HG03039 (cell line): Measurements from ENCODE around the gene GID4.

Experiments used
- ATAC-seq: cut with Tn5 transposase; IDR thresholded peaks from one replicate; pipeline ENCODE4 v1.9.1; 2021; ENCODE audit warnings: mild to moderate bottlenecking, moderate library complexity; ENCODE audit not compliant: unreplicated experiment

Gene GID4

DNA sequence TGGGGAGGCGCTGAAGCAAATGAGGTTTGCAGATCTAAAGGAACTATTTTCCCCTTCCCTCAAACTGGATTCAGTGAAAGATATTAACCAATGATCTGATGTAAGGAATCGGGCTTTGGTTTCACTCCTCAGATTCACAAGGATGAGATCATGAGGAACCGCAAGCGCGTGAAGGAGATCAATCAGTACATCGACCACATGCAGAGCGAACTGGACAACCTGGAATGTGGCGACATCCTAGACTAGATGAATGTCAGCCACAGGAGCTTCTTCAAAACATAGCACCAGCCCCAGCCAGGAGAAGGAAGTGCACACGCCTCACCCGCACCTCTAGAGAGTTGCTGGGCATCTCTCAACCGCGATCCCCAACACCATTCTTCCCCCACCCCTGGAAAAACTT is 22.8 kb upstream of the GID4 start:
- ATAC-seq = no peak

DNA sequence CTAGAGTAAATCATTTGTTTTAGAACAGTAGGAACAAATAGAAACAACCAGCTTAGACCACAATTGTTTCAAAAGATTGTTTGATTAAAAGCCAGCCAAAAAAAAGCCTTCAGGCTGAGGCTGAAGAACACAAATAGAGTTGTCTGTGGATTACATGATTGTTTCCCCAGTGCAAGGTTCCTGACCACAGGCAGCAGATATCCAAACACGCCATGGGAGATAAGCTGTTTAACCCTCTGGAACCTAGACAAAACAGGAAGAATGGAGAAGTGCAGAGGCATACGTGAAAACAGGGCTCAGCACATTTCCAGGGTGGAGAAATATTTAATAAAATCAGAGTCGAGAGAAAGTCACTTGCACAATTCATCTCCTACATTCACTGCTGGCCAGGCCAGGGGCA is 21.2 kb upstream of the GID4 start:
- ATAC-seq = no peak

DNA sequence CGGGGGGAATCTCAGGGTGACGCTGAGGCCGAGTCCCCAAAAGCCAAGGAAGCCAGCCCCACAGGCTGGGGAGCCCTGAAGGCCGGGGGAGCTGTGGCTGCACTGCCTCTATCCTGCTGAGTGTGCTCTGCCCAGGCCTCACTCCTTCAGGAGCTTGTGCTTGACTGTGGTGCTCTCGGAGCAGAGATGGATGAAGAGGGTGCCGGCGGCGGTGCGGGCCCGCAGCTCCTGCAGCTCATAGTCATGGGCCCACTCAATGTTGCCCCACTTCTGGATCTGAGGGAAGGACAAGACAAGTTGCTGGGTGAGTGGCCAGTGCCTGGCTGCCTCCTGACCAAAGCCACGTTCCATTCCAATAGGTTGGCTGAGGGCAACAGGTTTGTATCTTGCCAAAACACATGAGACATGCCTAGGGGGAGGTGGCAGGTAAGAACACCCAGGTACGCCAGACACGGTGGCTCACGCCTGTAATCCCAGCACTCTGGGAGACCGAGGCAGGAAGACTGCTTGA is 20.7 kb upstream of the GID4 start:
- no peak for ATAC-seq

DNA sequence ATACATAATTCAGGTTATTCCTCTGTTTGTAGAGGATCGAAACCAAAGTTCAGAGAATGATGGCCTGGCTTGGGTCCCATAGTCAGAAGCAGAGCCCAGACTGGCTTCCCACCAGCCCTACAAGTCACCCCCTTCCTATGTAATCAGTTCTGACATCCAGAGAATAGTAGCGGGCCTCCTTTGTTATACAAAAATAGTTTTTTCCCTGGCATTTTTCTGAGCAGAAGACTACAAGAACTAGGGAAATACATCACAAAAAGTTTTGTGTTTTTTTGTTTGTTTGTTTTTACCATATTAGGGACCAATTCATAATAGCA is 19.4 kb upstream of the GID4 start:
- ATAC-seq = no peak

DNA sequence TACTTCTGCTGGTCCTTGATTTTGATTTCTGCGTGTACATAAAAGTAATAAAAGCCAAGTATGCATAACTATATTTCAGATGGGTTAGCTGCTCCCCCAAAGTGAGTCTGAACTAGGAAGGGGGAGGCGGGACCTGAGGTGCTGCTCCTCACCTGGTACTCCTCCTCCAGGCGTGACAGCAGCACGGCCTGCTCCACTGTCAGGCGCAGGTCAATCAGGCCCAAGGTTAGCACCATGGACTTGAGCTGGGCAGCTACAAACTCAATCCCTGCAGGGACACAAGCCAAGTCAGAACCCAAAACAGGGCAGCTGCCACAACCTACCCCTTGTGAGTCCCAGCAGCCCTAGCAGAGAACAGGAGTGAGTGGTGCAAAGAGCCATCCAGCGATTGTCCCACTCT is 18.2 kb upstream of the GID4 start:
- ATAC-seq = no peak

DNA sequence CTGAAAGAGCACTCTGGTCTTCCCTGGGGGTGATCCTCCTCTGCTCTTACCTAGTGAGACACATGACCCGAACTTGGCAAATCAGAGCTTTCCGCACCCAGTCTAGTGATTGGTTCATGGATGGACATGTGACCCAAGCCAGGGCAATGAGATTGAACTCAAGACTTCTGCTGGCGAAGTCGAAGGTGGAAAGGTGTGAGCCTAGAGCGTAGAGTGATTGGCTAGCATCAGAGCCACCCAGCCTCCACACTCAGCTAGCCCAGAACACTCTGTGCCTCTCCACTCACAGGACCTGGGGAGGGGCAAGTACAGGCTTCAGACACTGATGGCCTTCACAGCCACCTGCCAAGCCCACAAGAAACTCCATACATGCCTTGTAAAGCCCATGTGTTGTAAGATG is 17.8 kb upstream of the GID4 start:
- ATAC-seq = no peak

DNA sequence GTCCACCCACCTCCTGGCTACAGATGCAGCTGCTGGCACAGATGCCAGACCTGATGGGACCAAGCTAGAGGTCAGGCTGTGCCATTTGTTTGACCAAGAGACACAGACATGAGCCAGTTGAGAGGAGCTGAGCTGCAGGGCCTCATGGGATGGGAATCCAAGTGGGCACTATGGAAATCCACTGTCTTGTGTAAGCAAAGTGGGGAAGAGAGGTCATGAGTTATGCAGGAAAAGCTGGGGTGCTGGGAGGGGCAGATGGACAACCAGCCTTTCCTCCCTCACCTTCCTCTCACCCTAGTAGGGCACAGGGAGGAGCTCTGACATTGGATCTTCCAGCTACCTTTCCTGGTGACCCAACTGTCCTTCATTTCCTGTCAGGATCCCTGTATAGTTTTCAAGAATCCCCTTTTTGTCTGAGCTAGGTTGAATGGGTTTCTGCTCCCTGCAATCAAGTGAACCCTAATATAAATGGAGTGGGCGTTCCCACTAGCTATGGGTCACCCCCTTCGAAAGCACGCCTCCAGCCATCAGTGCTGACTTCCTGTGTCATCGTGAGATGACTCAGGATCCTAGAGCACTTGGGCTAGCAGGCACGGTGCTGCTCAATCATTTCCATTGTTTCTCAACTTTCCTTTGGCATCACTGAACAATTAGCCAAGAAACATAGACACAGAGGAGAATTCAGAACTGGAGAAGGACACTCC is 13.8 kb upstream of the GID4 start:
- no peak for ATAC-seq

DNA sequence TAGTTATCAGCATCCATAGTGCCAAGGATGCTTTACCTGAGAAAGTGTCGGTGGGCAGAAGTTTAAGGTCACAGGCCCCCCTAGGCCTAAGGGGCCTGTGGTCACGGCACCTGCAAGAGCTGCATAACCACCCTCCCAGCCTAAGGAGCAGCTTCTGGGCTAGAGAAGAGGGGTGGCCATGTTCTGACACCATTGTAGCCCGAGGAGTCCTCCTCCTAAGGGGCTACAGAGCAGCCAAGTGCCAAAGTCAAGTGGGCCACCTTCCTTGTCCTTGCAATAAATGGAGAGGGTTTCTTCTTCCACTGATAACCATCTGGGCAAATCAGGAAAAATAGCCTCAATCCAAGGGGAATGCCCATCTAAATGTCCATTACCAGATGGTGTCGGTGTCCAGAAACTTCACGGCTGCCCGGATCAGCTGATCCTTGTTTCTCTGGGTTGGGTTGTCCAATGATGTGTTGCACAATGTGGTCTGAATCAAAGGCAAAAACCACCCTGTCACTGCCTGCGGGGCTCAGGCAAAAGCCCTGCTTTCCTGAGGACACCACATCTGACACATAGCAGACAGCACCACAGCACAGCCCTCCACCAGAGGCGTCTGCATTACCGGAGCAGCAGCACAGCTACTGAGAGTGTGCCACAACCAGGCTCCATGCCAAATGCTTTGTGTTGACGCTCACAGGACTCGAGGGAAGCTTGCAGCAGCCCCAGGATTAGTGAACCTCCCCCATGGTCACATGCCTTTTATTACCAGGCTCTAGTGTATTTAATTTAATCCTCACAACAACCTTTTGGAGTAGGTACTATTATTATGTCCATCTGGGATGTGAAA is 13.0 kb upstream of the GID4 start:
- no peak for ATAC-seq

DNA sequence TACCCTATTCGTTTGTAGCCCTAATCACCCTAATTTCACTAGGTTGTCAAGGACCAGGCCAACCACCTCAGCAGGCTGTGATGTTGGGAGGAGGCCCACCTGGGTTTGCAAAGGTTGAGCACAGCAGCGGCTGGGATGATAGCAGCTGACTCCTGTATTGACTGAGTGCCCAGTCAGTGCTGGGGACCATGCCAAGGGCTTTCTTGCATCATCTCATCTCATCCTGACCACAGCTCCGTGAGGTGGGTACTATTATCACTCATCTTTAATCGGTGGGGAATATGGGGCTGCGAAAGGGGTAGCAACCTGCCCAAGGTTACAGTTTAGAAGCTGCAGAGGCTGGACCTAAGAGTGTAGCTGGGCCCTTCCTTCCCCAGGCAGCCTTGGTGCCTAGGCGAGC is 11.9 kb upstream of the GID4 start:
- no peak for ATAC-seq

DNA sequence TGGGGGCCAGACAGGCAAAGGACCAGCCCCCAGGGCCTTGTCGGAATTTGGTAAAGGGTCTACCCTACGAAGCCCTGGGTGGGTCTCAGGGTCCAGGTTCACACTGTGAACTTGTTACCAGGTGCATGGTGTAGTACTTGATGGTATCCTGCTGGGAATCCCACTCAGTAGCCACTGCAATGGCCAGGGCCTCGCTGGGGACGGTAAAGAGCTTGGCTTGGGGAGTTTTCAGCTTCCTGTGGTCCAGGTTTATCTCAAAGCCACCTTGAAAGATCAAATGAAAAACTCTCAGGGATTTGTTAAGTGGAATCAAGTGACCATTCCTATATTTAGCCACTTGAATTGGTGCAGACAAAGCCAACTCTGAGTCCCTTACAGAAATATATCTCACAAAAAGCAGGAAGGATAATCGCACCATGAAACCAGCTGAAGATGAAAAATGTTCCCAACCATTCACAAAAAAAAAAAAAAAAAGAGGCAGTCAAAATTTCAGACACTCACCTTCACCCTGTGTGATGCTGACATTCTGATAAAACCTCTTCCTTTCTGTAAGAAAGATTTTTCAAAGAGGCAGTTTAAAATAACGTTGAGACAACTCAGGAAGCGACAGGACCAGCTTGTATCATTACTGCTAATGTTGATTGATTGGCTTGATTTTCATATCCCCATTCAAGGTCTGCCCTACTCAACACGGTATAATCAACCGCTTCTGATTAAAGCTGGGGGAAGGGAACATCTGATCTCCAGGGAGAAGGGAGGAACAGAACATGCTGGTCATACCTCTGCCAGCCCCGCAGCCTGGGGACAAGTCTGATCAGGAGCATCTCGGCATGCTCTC is 10.9 kb upstream of the GID4 start:
- no peak for ATAC-seq

DNA sequence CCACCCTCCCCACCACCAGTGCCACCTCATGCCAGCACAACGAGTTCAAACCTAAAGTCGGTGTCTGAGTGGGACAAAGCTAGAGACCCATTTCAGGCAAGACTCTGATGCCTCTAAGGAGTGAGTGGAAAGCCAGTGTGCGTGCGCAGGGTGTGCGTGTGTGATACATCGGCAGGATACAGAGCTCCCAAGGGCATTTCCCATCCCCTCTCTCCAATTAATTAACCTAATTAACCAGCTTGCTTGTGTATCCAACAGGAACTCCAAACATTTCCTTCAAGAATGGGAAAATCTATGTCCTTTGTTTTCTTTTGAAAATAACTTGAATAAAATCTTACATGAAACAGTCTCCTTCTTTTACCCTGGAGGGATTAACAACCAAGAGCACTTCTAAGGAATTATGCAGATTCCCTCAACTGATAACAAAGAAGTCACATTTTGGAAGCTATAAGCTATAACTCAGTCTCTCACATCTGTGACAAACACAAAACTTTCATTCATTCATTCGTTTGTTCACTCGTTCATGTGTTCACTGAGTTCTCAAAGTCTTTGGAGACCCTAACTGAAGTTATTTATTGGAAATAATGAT is 10.2 kb upstream of the GID4 start:
- ATAC-seq = no peak

DNA sequence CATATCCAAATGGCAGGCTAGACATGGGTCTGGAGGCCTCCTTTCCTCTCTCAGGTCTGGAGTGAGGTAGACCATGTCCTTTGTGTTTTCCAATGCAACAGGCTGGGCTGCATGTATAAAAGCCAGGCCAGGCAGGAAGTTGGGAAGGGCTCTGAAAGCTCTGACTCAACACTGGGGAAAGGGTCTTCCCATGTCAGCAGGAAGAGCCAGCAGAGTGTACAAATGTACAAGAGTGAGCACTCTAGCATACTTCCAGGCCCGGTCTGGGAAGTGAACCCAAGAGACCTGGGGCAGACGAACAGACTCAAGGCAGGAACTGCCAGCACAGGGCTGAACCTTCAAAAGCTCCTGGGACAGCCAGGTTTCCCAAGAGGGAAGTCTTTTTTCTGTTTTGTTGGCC is 7.3 kb upstream of the GID4 start:
- ATAC-seq = no peak

DNA sequence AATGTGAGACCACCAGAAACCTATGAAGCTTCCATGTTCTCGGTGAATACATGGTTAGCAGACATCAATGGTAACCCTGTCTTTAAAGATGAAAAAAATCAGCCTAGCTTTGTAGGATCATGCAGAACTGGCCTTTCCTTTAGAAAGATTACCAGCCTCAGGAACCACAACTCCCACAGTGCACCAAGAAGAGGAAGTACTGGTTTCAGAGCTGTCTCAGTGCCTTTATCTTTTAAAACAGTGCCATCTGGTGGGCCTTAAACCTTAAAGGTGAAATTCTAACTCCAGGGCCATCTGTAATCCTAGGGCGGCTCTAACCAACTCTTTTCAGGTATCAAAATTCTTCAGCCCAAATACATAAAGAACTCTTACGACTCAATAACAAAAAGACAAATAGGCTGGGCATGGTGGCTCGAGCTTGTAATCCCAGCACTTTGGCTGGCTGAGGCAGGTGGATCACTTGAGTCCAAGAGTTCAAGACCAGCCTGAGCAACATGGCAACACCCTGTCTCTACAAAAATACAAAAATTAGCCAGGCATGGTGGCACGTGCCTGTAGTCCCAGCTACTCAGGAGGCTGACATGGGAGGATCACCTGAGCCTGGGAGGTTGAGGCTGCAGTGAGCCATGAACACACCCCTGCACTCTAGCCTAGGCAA is 5.6 kb upstream of the GID4 start:
- peak; percentile 61 for ATAC-seq

DNA sequence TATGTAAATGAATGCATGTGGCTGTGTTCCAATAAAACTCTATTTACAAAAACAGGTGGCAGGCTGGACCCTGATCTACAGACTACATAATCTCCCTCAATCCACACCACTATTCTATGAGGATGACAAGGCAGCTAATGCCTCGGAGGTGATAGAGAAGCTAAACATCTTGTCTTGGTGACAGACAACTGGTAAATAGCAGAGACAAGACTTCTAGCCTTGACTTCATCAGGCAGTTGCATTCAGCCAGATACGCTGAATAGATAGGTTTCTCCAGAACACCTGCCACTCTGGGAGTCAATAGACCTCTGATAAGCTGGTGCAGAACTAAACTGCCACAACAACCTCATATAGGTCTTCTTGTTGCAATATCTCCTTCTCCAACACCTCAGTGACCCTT is 3.5 kb upstream of the GID4 start:
- ATAC-seq = no peak

DNA sequence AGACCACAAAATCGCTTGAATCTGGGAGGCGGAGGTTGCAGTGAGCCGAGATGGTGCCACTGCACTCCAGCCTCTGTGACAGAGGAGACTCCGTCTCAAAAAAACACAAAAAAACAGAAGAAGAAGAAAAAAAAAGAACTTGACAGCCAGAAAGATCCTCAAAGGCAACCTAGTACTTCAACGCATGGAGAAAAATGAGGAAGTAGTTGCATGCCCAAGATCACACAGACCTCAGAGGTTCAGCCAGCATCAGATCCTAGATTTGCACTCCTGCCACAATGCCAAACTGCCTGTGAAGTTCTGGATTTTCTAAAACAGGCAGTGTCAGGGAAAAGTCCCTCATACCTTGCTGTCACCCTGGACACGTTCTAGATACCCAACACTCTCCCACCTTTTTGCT is 1.7 kb upstream of the GID4 start:
- ATAC-seq = no peak

DNA sequence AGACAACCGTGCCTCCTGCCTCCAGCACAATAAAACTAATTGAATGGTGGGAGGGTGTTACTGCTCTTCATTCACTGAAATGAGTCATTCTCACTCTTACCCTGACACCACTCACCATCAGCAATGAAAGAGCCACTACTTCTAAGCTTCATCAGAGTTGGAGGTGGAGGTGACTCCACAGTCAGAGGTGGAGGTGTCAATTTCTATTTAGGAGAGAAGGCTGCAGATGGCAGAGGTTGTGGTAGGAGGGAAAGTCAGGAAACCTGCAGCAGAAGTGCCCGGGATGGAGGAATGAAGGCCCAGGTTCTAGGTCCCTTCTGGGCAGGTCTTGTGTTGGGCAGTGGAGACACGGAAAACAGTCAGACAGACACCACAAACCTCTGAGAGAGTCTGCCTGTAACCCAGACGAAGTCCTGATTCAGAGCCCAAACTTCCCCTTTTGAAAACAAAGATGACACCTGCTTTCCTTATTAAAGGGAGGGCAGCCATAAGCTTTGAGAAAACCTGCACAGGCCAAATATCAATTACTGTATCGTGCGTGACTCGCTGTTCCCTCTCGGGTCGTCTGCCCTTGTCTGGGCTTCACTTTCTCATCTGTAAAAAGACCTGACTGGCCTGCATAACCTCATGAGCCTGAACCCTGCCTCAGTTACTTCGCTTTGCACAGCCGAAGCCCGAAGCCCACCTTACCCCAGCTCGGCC is 908 bp upstream of the GID4 start:
- no peak for ATAC-seq

DNA sequence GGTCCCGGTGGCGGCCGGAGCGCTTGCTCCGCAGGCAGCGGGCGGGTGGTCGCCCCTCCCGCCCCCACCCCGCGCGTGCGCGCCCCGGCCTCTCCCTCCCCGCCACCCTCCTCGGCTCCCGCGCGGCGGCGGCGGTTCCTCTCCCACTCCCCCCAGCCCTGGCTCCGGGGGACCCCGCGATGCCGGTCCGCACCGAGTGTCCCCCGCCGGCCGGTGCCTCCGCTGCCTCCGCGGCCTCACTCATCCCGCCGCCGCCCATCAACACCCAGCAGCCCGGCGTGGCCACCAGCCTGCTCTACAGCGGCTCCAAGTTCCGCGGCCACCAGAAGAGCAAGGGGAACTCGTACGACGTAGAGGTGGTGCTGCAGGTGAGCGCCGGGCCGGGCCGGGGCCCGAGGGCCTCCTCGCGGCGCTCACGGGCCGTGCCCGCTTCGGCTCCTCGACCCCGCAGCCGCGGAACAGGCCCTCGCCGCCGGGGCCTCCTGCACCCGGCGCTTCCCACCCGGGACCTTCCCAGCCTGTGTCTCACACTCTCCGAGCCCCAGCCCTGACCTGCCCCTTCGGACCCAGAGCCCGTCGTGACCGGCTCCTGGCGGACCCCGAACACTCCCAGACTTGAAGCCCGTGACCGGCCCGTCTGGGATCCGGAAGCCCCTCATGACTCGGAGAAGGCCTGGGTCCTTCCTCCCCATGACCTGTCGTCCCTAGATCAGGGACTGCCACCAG is 490 bp downstream of the GID4 start:
- ATAC-seq = no peak

DNA sequence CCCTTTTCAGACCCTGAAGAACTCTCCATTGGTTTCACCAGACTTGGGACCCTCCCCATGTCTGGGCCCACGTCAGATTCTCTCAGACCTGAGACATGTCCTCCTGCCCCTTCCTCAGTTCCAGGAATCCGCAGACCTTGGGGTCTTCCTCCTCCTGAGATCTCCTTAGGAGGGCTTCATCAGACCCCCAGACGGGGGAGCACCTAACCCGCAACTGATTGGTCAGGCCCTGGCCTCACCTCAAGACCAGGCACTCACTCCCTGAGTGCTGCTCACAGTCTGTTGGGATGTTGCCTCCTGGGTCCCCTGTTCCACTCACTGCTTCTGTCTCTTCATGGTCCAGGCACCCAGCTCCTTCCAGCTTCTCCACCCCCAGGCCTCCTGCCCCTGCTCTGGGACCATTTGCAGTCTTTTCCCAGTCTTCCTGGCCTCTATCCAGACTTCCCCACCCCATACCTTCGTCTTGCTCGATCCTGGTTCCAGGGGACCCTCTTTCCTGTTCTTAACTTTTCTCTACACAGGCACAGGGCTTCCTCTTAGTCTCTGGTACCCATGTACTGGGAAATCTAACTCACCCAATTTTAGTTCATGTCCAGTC is 1.2 kb downstream of the GID4 start:
- no peak for ATAC-seq

DNA sequence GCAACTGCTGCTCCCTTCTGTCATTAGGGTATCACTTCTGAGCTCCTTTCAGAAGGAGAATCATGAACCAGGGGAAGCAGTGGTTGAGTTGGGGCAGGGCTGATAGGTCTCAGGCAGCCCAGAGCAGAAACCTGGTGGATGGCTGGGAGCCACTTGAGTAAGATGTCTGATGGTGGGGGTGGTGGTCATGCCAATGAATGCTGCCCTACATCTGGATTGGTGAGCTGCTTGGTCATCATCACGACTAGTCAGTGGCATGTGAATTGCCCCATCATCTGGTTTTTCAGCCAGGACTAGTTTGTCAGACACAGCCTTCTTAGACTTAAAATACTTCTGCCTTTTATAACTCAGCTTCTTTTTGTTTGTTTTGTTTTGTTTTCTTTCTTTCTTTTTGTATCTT is 2.6 kb downstream of the GID4 start:
- ATAC-seq = no peak
